Ectodermal cell (in vitro differentiated cells): Measurements from ENCODE around the gene ROR2.

Experiments
- H3K27ac ChIP-seq: 2 replicates; pipeline ENCODE4 v1.7.0; 2013; ENCODE audit warnings: mild to moderate bottlenecking, low read depth, low read length; ENCODE audit not compliant: insufficient read depth, poor library complexity, severe bottlenecking
- H3K27me3 ChIP-seq: 2 replicates; pipeline ENCODE4 v1.7.0; 2013; ENCODE audit warnings: mild to moderate bottlenecking, low read length; ENCODE audit not compliant: insufficient read depth, control insufficient read depth, poor library complexity, severe bottlenecking
- H3K36me3 ChIP-seq: one replicate; pipeline ENCODE4 v1.7.0; 2013; ENCODE audit warnings: low read length; ENCODE audit not compliant: control insufficient read depth, insufficient read depth
- H3K4me1 ChIP-seq: one replicate; pipeline ENCODE4 v1.7.0; 2013; ENCODE audit warnings: low read length; ENCODE audit not compliant: control insufficient read depth, insufficient read depth
- H3K4me3 ChIP-seq: 2 replicates; pipeline ENCODE4 v1.7.0; 2013; ENCODE audit warnings: low read depth, low read length, control low read depth; ENCODE audit not compliant: insufficient read depth
- H3K9me3 ChIP-seq: 2 replicates; pipeline ENCODE4 v1.7.0; 2013; ENCODE audit warnings: mild to moderate bottlenecking, low read length, moderate library complexity; ENCODE audit not compliant: control insufficient read depth
- WGBS, 2 experiments: methylation state at CpG; one replicate each; pipeline ENCODE4 v1.1.7; 2013; ENCODE audit warnings: missing lambda C conversion rate in 2 of 2; 5-methylcytosine and 5-hydroxymethylcytosine counted together

ROR2 gene

GRCh38 chr9:91972711-91973110 is 22.7 kb upstream of the ROR2 start:
- no peaks in the 10 kb centered on the region for H3K27me3 ChIP-seq
- no peak overlapping the region for H3K27ac ChIP-seq
- WGBS, 2 experiments = 65% methylated on average over 2 of the region's 2 CpGs
- peaks cover 7% of the 10 kb centered on the region for H3K4me1 ChIP-seq
- H3K4me3 ChIP-seq = no peak overlapping the region
- H3K36me3 ChIP-seq = no peaks in the 10 kb centered on the region
- no peaks in the 10 kb centered on the region for H3K9me3 ChIP-seq

- no peaks in the 10 kb centered on the region for H3K9me3 ChIP-seq
- 87 to 90% methylated on average over 4 of the region's 4 CpGs for WGBS, 2 experiments
- H3K4me1 ChIP-seq = peaks cover 7% of the 10 kb centered on the region
- no peaks in the 10 kb centered on the region for H3K36me3 ChIP-seq
- H3K4me3 ChIP-seq = no peak overlapping the region
- no peaks in the 10 kb centered on the region for H3K27me3 ChIP-seq
- H3K27ac ChIP-seq = no peak overlapping the region
Measured at GRCh38 chr9:91972076-91972626, 22.1 kb upstream of the ROR2 start.

DNA sequence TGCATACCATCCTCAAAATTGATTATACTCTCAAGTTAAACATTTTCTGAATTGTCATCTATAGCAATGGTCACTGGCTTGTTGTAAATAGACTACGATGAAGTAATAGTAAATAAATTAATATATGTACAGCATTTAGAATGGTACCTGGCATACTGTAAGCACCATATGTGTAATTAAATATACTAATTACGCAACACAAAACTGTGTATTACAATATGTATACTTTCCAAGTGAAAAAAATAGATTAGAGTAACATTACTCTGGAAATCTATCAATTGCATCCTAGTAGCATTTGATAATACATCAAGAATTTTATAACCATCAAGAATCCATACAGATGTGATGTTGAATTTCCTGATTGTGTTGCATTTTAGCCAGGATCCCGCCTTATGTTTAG is 17.2 kb upstream of the ROR2 start:
- Histone ChIP-seq H3K9me3 (no peaks in the 10 kb centered on the region), H3K4me1 (peaks cover 1% of the 10 kb centered on the region), H3K27ac (no peak overlapping the region), H3K4me3 (no peak overlapping the region), H3K27me3 (no peaks in the 10 kb centered on the region), H3K36me3 (no peaks in the 10 kb centered on the region)
- 87 to 90% methylated on average over 1 to 2 of the region's 3 CpGs for WGBS, 2 experiments

- no peaks in the 10 kb centered on the region for H3K9me3 ChIP-seq
- no peak overlapping the region for H3K27ac ChIP-seq
- H3K4me1 ChIP-seq = no peaks in the 10 kb centered on the region
- 77 to 83% methylated on average over 2 of the region's 2 CpGs for WGBS, 2 experiments
- no peaks in the 10 kb centered on the region for H3K27me3 ChIP-seq
- H3K4me3 ChIP-seq = no peak overlapping the region
- no peaks in the 10 kb centered on the region for H3K36me3 ChIP-seq
Measured at GRCh38 chr9:91966503-91966902, 16.5 kb upstream of the ROR2 start.

- H3K9me3 ChIP-seq = no peaks in the 10 kb centered on the region
- no peak overlapping the region for H3K4me3 ChIP-seq
- no peaks in the 10 kb centered on the region for H3K4me1 ChIP-seq
- H3K27ac ChIP-seq = no peak overlapping the region
- 69% methylated on average over 2 of the region's 2 CpGs for WGBS, 2 experiments
- no peaks in the 10 kb centered on the region for H3K36me3 ChIP-seq
- H3K27me3 ChIP-seq = no peaks in the 10 kb centered on the region
Measured at GRCh38 chr9:91963711-91964240, 13.7 kb upstream of the ROR2 start.

DNA sequence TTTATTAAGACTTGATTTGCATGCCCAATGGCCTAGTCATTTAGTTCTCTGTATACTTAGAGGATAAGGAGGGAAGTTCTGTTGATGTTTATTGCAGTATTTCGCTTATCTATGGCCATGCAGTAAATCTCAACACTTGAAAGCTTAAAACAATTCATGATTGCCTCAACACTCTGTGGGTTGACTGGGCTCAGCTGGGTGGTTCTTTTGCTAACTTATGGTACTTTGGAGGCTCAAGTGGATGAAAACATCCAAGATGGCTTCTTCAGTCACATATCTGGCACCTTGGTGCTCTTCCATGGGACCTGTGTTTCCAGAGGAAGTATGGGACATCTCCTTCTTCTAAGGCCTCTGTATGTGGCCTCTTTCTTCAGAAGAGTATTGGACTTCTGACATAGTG is 10.3 kb upstream of the ROR2 start:
- Histone ChIP-seq H3K27ac (no peak overlapping the region), H3K4me1 (no peaks in the 10 kb centered on the region), H3K36me3 (no peaks in the 10 kb centered on the region), H3K4me3 (no peak overlapping the region), H3K9me3 (no peaks in the 10 kb centered on the region), H3K27me3 (no peaks in the 10 kb centered on the region)
- 94 to 100% methylated on average over 1 of the region's 1 CpG for WGBS, 2 experiments

DNA sequence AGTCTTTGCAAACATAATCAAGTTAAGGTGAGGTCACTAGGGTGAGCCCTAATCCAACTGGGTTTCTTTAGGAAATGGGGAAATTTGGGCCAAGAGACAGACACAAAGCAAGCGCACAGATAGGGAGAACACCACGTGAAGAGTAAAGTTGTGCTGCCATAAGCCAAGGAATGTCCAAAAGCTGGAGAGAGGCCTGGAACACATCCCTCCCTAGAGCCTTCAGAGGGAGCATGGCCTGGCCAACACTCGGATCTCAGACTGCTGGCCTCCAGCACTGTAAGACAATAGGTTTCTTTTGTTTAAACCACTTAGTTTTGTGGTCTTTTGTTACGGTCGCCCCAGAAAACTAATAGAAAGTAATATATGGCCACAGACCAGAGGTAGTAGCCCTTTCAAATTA is 8.1 kb upstream of the ROR2 start:
- Histone ChIP-seq H3K27ac (no peak overlapping the region), H3K4me1 (no peaks in the 10 kb centered on the region), H3K9me3 (no peaks in the 10 kb centered on the region), H3K36me3 (no peaks in the 10 kb centered on the region), H3K27me3 (no peaks in the 10 kb centered on the region), H3K4me3 (no peak overlapping the region)
- 87 to 93% methylated on average over 5 of the region's 5 CpGs for WGBS, 2 experiments

GRCh38 chr9:91954841-91955471 is 4.9 kb upstream of the ROR2 start:
- Histone ChIP-seq H3K9me3 (no peaks in the 10 kb centered on the region), H3K27me3 (peaks cover 14% of the 10 kb centered on the region), H3K27ac (no peak overlapping the region), H3K4me1 (no peaks in the 10 kb centered on the region), H3K4me3 (no peak overlapping the region), H3K36me3 (no peaks in the 10 kb centered on the region)
- WGBS, 2 experiments = 29 to 30% methylated on average over 6 of the region's 6 CpGs

- Histone ChIP-seq H3K27ac (no peak overlapping the region), H3K4me3 (no peak overlapping the region), H3K27me3 (peaks cover 14% of the 10 kb centered on the region), H3K9me3 (no peaks in the 10 kb centered on the region), H3K4me1 (no peaks in the 10 kb centered on the region), H3K36me3 (no peaks in the 10 kb centered on the region)
- 91 to 95% methylated on average over 6 of the region's 6 CpGs for WGBS, 2 experiments
Measured at GRCh38 chr9:91953718-91954117, 3.7 kb upstream of the ROR2 start.

DNA sequence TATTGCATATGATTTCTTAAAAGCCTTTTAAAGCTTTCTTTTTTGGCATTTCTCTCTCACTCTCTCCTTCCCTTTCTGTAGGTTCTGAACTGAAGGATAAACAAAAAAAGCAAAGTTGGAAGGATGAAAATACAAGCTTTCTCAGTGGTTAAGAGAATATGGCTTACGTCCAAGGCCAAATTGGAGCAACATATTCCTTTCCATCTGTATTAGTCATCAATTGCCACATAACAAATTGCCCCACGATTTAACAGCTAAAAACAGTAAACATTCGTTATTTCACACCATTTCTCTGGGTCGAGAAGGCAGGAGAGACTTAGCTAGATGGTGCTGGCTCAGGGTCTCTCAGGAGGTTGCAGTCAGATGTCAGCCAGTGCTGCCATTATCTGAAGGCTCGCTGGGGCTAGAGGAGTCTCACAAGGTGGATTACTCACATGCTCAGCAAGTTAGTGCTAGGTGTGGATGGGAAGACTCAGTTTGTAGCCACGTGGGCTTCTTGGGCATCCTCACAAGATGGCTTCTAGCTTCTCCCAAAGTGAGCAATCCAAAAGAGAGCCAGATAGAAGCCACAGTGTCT is 2.0 kb upstream of the ROR2 start:
- Histone ChIP-seq H3K4me1 (peaks cover 3% of the 10 kb centered on the region), H3K36me3 (no peaks in the 10 kb centered on the region), H3K27me3 (peaks cover 14% of the 10 kb centered on the region), H3K9me3 (no peaks in the 10 kb centered on the region), H3K4me3 (no peak overlapping the region), H3K27ac (no peak overlapping the region)
- WGBS, 2 experiments = 94 to 97% methylated on average over 6 of the region's 6 CpGs
